Sigmoid colon (tissue), 7 donors: ENCODE measurements around the gene IQCF2. TPM values are rescaled to one million over a fixed set of nuclear protein-coding genes. Genes with fewer than 3 reads are reported as not detected.
"Not testable (repeated sequence)": the region's sequence is repeated elsewhere in the genome, so short reads cannot be mapped to it uniquely, and the experiment has no call there.

Experiments used
- DNase-seq: peaks from one replicate; pipeline ENCODE4 v3.0.0-alpha.2; 2019
- H3K27ac ChIP-seq, 4 donors: fragments of 200-600 bp; sonication (generic); one replicate each; pipeline ENCODE4 v1.5.1; 2016 to 2019; ENCODE audit warnings: mild to moderate bottlenecking in 1 of 4
- H3K27me3 ChIP-seq, 3 donors: fragments of 200-600 bp; sonication (generic); one replicate each; pipeline ENCODE4 v1.5.1; 2019; ENCODE audit warnings: mild to moderate bottlenecking in 1 of 3
- H3K36me3 ChIP-seq, 4 donors: fragments of 200-600 bp; sonication (generic); one replicate each; pipeline ENCODE4 v1.5.1; 2016 to 2019
- H3K4me1 ChIP-seq, 4 donors: fragments of 200-600 bp; sonication (generic); one replicate each; pipeline ENCODE4 v1.5.1; 2017 to 2019
- H3K4me3 ChIP-seq, 4 donors: fragments of 200-600 bp; sonication (generic); one replicate each; pipeline ENCODE4 v1.5.1; 2017 to 2019; ENCODE audit warnings: mild to moderate bottlenecking in 2 of 4, moderate library complexity in 1 of 4
- H3K9me3 ChIP-seq, 4 donors: fragments of 200-600 bp in 3 of 4; sonication (generic) in 3 of 4; one replicate each; pipeline versions ENCODE4 v1.5.1 to v1.6.1; 2013 to 2019
- EP300 ChIP-seq, 4 donors: sonication (generic); formaldehyde crosslinking; IDR thresholded peaks; one replicate each; pipeline ENCODE4 v1.6.1; 2017; ENCODE audit warnings: antibody characterized with exemption in 4 of 4
- POLR2A ChIP-seq, 2 donors: fragments of 450-650 bp; IDR thresholded peaks; one replicate each; pipeline ENCODE4 v1.6.1; 2016; ENCODE audit warnings: antibody characterized with exemption in 2 of 2, mild to moderate bottlenecking in 2 of 2, moderate library complexity in 2 of 2
- POLR2AphosphoS5 ChIP-seq, 4 donors: sonication (generic); formaldehyde crosslinking; IDR thresholded peaks; one replicate each; pipeline ENCODE4 v1.6.1; 2017; ENCODE audit warnings: antibody characterized with exemption in 4 of 4
- WGBS, 2 donors: extraction: QIAGEN DNeasy Blood & Tissue Kit; methylation state at CpG; one replicate each; pipeline ENCODE4 v1.1.7; 2013; 5-methylcytosine and 5-hydroxymethylcytosine counted together
- intact Hi-C: fragments of 100-400 bp; cut with DNase I; formaldehyde crosslinking; loops from one replicate; pipeline ENCODE4 v1.15.1; 2023
- polyA plus RNA-seq, 3 donors: library from polyadenylated mRNA; stranded (reverse); fragments of 200-250 nt; gene quantifications; one replicate each; pipeline ENCODE4 v1.2.3, GENCODE V29; 2013
- total RNA-seq, 4 donors: library from RNA; depleted of rRNA; stranded (reverse); fragments of >200 nt; gene quantifications; one replicate each; pipeline ENCODE4 v1.1.0, GENCODE V29; 2016
- TF ChIP-seq, protein P1 (sequence below), 4 experiments: fragments of 450-650 bp in 3 of 4; fragments of 200-600 bp in 1 of 4; IDR thresholded peaks; one replicate each; pipeline ENCODE4 v1.5.1; 2016 to 2019; ENCODE audit warnings: antibody characterized with exemption in 4 of 4, mild to moderate bottlenecking in 3 of 4, moderate library complexity in 2 of 4
- donor health status: healthy with polysubstance abuse.
- donor health status: Bipolar disorder and iron deficiency.
- donor health status: healthy.

IQCF2 gene
- total and polyA plus RNA-seq, 7 donors = not detected

DNA sequence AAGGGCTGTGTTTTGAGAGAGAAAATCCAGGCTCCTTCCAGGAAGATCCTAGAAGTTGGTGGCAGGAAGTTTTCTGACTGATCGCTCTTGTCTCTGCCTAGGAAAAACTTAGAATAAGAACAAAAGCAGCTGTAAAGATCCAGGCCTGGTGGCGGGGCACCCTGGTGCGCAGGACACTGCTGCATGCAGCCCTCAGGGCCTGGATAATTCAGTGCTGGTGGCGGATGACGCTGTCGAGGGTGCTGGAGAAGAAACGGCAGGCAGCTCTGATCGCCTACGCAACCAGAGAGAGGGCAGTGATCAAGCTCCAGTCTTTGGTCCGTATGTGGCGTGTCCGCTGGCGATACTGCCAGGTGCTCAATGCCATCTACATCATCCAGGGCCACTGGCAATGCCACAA is 1.5 kb downstream of the IQCF2 start:
- DNase-seq = no peak
- H3K9me3 ChIP-seq = no peaks in the 10 kb centered on the region
- H3K27ac ChIP-seq = no peak overlapping the region
- TF ChIP-seq POLR2A (IDR thresholded peaks at IDR 0.05) (no peak), POLR2AphosphoS5 (IDR thresholded peaks at IDR 0.05) (no peak), EP300 (IDR thresholded peaks at IDR 0.05) (no peak)
- TF ChIP-seq, protein P1, sequence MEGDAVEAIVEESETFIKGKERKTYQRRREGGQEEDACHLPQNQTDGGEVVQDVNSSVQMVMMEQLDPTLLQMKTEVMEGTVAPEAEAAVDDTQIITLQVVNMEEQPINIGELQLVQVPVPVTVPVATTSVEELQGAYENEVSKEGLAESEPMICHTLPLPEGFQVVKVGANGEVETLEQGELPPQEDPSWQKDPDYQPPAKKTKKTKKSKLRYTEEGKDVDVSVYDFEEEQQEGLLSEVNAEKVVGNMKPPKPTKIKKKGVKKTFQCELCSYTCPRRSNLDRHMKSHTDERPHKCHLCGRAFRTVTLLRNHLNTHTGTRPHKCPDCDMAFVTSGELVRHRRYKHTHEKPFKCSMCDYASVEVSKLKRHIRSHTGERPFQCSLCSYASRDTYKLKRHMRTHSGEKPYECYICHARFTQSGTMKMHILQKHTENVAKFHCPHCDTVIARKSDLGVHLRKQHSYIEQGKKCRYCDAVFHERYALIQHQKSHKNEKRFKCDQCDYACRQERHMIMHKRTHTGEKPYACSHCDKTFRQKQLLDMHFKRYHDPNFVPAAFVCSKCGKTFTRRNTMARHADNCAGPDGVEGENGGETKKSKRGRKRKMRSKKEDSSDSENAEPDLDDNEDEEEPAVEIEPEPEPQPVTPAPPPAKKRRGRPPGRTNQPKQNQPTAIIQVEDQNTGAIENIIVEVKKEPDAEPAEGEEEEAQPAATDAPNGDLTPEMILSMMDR (IDR thresholded peaks at IDR 0.05) = no peak
- peaks cover 0 to 3% (median 0%) of the 10 kb centered on the region in 3 donors for H3K27me3 ChIP-seq
- WGBS, 2 donors = 79 to 83% methylated on average over 13 of the region's 13 CpGs
- no peak overlapping the region for H3K4me3 ChIP-seq
- intact Hi-C loops = no loop called here
- no peaks in the 10 kb centered on the region for H3K36me3 ChIP-seq
- no peaks in the 10 kb centered on the region for H3K4me1 ChIP-seq

DNA sequence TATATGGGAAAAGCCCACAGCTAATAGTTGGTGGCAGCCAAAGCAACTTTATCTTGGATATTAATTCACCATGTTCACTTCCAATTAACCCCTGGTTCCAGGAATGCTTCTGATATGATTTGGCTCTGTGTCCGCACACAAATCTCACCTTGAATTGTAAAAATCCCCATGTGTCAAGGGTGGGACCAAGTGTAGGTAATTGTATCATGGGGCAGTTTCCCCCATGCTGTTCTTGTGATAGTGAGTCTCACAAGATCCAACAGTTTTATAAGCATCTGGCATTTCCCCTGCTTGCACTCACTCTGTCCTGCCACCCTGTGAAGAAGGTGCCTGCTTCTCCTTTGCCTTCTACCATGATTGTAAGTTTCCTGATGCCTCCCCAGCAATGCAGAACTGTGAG is 7.5 kb downstream of the IQCF2 start:
- H3K27ac ChIP-seq, intact Hi-C loops, H3K9me3 ChIP-seq, H3K36me3 ChIP-seq, H3K4me3 ChIP-seq, DNase-seq, H3K27me3 ChIP-seq, H3K4me1 ChIP-seq: not testable (repeated sequence)
- WGBS, 2 donors = 91 to 96% methylated on average over 1 of the region's 1 CpG

DNA sequence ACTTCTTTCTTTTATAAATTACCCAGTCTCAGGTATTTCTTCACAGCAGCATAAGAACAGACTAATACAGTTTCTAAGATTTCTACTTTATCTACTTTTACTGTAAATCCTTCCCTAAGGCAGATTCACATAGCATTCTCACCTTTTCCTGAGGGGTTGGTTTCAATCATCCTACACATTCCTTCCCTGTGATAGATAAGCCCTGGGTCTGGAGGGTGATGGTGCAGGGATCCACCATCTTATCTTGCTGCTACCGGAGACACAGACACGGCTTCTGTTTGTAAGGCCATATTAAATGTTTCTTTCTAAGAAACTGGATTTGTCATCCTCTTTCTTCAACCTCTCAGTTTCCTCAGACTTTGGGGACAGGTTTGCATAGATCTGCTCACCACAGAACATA is 7.9 kb downstream of the IQCF2 start:
- Histone ChIP-seq H3K27ac (no peak overlapping the region), H3K9me3 (no peaks in the 10 kb centered on the region), H3K27me3 (peaks cover 0 to 4% (median 0%) of the 10 kb centered on the region in 3 donors), H3K36me3 (no peaks in the 10 kb centered on the region), H3K4me1 (no peaks in the 10 kb centered on the region), H3K4me3 (no peak overlapping the region)
- WGBS, 2 donors = 48 to 61% methylated on average over 2 of the region's 2 CpGs
- TF ChIP-seq, protein P1 (IDR thresholded peaks at IDR 0.05) = no peak
- TF ChIP-seq EP300 (IDR thresholded peaks at IDR 0.05) (no peak), POLR2AphosphoS5 (IDR thresholded peaks at IDR 0.05) (no peak), POLR2A (IDR thresholded peaks at IDR 0.05) (no peak)
- intact Hi-C loops = no loop called here
- DNase-seq = no peak

DNA sequence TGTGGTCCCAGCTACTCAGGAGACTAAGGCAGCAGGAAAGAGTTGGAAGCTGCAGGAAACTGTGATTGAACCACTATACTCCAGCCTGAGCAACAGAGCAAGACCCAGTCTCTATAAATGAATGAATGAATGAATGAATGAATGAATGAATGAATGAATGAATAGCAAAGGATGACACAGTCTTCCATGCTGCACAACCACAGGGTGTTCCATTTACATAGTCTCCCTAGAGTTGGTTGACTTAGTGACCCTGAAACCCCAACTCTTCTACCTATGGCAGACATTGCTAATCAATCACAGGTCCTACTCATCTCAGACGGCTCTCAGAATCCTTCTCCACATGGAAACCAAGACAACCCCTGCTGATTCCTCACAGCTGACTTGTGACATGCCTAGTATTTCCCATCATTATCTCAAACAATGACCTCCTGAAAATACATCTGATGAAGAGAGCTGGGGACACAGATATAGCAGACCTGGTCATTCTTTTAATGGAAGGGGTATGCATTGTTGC is 11.9 kb downstream of the IQCF2 start:
- no peaks in the 10 kb centered on the region for H3K27me3 ChIP-seq
- intact Hi-C loops = no loop called here
- no peaks in the 10 kb centered on the region for H3K9me3 ChIP-seq
- TF ChIP-seq, protein P1 (IDR thresholded peaks at IDR 0.05) = no peak
- no peak for TF ChIP-seq POLR2A (IDR thresholded peaks at IDR 0.05)
- no peak for TF ChIP-seq POLR2AphosphoS5 (IDR thresholded peaks at IDR 0.05)
- TF ChIP-seq EP300 (IDR thresholded peaks at IDR 0.05) = no peak
- H3K36me3 ChIP-seq = no peaks in the 10 kb centered on the region
- H3K4me3 ChIP-seq = no peak overlapping the region
- H3K27ac ChIP-seq = no peak overlapping the region
- 56 to 83% methylated on average over 1 of the region's 1 CpG for WGBS, 2 donors
- no peaks in the 10 kb centered on the region for H3K4me1 ChIP-seq
- no peak for DNase-seq

DNA sequence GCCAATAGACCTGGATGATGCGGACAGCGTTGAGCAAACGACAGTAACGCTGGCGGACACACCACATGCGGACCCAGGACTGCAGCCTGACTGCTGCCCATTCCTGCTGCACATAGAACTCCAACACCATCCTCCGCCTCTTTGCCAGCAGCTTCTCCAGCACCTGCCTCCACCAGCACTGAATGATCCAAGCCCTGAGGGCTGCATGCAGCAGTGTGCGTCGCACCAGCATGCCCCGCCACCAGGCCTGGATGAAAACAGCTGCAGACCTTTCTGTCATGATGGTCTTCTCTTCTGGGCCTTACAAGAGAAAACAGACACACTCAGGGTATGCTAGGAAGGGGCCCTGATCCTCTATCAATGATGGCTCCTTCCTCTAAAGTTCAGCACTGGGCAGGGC is 12.5 kb downstream of the IQCF2 start:
- Histone ChIP-seq H3K4me3 (no peak overlapping the region), H3K4me1 (no peaks in the 10 kb centered on the region), H3K27ac (no peak overlapping the region), H3K9me3 (no peaks in the 10 kb centered on the region), H3K27me3 (no peaks in the 10 kb centered on the region), H3K36me3 (no peaks in the 10 kb centered on the region)
- TF ChIP-seq EP300 (IDR thresholded peaks at IDR 0.05) (no peak), POLR2AphosphoS5 (IDR thresholded peaks at IDR 0.05) (no peak), POLR2A (IDR thresholded peaks at IDR 0.05) (no peak)
- TF ChIP-seq, protein P1 (IDR thresholded peaks at IDR 0.05) = no peak
- DNase-seq = no peak
- intact Hi-C loops = no loop called here
- WGBS, 2 donors = 94% methylated on average over 10 of the region's 10 CpGs
